GM19238 (cell line): ENCODE results near the gene TNFRSF19.
"Not testable (repeated sequence)": the region's sequence is repeated elsewhere in the genome, so short reads cannot be mapped to it uniquely, and the experiment has no call there.

Source experiments
- DNase-seq: peaks from one replicate; pipeline ENCODE4 v3.0.0; 2011; ENCODE audit warnings: low spot score; ENCODE audit not compliant: insufficient read length

The TNFRSF19 gene, protein sequence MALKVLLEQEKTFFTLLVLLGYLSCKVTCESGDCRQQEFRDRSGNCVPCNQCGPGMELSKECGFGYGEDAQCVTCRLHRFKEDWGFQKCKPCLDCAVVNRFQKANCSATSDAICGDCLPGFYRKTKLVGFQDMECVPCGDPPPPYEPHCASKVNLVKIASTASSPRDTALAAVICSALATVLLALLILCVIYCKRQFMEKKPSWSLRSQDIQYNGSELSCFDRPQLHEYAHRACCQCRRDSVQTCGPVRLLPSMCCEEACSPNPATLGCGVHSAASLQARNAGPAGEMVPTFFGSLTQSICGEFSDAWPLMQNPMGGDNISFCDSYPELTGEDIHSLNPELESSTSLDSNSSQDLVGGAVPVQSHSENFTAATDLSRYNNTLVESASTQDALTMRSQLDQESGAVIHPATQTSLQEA

DNA sequence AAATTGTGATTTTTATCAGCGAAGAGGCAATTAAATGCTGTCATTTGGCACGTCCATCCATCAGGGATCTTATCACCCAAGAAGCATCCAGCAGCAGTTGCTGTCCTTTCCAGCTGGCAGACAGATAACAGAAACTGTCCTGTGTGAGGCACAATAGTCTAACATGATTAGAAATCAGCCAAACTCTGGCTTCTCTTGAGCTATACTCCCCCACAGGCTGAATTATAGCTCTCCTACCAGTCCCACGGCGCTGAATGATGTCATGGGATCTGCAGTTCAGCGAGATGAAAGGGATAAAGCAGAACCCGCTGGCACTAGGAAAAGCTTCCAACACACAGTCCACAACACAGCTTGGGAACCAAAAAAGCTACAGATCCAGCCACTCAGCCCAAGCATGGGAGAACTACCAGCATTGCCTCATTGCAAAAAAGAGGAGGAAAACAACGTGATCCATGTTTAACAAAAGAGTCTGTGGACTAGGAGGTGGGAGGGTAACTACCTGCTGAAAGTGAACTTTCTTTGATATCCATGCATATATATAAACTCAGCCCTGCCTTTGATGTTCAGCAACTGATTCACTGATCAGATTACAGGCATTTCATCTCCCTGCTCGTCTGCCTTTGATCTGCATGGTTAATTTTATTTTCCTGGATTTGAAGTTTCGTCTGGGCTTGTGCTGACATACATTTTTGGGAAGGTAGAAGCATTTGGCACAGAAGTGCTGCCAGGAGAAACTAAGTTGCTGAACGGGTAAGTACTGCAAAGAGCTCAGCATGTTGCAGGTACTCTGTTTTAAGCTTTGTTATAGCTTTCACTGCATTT lies at the start of gene TNFRSF19:
TNFRSF19 (plus strand) TSS at position 314 of the 822 bp plus-strand sequence. CDS start 19,772 bp downstream, outside the sequence.
- DNase-seq, result no peak

DNA sequence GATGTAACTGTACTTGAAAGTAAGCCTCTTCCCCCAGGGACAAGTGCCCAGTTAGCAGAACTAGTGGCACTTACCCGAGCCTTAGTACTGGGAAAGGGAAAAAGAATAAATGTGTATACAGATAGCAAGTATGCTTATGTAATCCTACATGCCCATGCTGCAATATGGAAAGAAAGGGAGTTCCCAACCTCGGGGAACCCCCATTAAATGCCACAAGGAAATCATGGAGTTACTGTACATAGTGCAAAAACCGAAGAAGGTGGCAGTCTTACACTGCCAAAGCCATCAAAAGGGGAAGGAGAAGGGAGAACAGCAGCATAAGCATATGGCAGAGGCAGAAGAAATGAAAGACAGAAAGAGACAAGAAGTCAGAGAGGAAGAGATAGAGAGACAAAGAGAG lies 40.3 kb upstream of the TNFRSF19 start:
- DNase-seq, result not testable (repeated sequence)

DNA sequence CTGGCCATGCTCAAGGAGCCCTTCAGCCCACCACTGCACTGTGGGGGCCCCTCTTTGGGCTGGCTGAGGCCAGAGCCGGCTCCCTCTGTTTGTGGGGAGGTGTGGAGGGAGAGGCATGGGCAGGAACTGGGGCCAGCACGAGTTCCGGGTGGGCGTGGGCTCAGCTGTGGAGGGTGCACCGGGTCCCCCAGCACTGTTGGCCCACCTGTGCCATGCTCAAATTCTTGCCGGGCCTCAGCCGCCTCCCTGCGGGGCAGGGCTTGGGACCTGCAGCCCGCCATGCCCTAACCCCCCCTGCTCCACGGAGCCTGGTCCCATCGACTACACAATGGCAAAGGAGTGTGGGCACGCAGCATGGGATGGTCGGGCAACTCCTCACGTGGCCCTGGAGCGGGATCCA lies 38.8 kb upstream of the TNFRSF19 start:
- no peak for DNase-seq

DNA sequence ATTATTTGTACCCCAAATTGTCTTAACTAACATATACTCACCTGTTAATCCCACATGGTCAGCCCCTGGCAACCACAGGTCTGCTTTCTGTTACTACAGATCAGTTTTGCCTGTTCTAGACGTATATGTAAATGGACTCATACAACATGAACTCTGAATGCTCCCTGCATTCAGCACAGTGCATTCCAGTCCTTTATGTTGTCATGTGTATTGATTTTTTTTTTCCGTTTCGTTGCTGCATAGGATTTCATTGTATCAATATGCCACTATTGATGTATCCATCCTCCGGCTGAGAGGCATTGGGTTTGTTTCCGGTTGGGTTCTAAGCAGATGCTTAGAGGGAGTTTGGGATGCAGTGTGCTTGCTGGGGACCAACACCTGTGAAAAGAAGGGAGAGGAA lies 36.1 kb upstream of the TNFRSF19 start:
- no peak for DNase-seq

DNA sequence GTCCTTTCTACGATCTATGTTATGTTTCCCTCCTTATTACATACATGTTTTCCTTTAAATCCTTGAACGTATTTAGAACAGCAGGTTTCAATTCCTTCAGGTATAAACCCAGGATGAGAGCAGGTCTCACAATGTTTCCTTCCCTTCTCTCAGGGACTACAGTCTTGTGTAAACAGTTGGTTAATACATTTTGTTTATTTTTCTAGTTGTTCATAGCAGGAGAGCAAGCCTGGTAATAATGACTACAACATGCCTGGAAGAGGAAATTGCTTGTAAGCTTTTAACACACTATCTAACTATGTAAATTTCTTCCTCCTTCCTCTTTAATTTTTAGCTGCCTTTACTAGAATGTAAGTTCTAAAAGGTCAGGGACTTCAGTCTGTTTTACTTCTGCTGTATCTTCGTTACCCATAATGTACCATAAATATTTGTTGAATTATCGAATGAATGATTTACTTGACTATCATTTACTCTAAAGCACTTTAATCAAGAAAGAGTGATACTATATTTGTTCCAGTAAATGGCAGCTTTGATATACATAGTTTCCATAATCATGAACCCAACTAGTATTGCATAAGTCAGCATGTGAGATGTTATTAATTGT lies 28.9 kb upstream of the TNFRSF19 start:
- no peak for DNase-seq

DNA sequence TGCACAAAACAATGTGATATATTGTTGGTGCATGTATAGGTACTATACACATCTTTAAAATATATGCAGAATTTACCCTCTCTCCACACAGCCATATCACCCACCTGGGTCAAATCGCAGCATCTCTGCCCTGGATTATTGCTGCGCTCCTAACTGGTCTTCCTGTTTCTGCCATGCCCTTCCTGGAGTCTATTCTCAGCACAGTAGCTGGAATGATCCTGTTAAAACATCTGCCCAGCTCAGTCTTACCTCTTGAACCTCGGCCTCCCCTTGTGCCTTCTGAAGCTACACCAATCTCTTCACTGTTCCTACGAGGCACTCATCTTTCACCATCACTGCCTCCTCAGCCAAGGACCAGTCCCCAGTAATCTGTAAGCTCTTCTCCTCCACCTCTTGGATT lies 25.5 kb upstream of the TNFRSF19 start:
- no peak for DNase-seq

DNA sequence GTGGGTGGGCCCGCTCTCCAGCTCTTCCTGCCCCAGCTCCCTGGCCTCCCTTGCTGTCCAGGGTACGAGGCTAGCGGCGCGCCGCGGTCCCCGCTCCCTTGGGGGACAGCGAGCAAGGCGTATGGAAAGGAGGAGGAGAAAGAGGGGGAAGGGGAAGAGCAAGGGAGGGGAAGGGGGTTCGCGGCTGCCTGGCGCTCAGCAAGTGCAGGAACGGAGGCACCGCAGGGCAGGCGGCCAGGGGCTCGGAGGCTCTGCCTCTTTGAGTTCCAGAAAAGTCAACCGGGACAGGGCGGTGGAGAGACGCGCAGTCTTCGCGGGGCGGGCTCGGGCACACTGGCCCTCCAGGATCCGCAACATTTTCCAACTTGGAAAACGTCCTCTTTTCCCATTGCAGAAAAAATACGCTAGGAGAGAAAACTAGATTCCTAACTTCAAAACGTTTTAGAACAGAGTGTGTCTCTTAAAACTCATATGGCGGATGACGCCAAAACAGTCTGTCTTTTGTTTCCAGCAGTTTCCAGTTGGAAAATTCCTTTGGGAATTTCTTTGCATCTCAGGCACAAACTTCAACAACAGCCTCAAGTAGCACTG lies 23.1 kb upstream of the TNFRSF19 start:
- no peak for DNase-seq

DNA sequence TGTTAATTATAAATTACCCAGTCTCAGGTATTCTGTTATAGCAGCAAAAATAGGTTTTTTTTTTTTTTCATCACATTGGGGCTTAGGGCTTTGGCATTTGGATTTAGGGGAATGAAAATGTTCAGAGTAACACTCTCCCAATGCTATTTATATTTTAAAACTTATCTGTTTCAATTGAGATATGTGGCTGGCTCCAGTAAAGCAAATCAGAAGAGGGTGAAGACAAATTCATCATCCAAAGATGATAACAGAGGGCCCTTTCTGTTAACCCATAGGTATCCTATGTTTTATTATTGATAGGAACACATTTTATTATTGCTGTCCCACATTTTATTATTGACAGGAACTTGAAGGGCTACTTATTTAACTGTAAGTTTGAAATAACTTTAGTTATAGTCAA lies 20.5 kb upstream of the TNFRSF19 start:
- no peak for DNase-seq

DNA sequence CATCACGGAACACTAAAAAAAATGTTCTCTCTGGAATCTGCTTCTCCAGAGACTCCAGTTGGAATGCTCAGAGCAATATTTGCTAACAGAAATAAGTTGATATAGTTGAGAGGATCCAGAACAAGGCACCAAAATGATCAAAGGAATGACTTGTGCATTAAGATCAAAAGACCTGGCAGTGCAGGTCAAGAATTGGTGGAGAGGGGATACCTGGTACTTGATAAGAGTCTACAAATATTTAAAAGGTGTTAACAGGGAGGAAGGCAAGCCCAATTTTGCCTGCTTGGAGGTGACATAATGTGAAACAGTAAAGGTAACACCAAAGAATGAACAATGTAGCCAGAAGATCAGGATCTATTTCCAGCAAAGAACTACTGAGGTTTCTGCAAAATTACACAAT lies 20.0 kb upstream of the TNFRSF19 start:
- DNase-seq, result no peak

DNA sequence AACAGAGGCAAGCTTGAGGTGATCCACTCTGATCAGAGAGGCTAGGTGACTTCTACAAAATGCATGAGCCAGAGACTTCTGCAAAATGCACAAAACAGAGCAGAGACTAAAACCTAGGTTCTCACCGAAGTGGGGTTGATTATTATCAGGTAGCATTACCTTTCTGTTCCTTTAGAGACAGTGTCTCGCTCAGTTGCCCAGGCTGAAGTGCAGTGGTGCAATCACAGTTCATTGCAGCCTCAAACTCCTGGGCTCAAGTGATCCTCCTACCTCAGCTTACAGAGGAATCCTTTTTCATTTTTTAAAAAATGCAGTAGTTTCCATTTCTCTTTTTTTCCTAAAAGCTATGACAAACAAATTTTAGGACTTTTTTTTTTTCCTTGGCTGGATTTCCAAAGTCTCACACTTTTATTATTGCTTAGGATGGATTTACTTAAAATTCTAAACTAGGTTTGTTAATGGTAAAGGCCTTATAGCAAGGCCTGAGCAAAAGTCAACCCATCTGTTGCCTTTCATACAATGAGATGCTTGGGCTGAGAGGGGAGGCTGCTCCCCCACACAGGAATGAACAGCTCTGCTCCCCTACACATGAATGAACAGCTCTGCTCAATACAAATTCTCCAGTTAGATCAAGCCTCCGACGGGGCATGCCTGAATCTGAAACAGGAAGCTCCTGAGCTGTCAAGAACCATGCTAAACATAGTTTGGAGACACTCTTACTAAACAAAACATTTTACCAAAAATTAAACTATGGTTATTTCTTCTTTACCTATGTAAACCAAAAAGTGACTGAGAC lies 18.8 kb upstream of the TNFRSF19 start:
- DNase-seq, result no peak

DNA sequence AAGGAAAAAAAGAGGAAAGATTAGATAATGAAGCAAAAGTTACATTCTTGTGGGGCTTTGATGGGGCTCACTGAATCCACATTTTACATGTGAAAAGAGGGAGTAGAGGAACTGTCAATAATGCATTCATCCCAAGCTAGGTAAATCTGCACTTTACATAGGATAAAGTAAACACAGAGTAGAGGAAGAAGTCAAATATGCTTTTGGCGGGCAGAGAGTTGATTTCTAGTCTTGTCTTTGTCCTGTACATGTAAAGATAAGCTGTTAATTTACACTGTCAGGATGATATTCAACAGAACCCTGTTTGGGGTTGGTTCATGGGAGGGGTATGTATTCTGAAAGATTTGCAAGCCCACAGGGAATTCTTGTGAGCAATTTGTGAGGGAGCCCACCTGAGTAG lies 18.0 kb upstream of the TNFRSF19 start:
- DNase-seq, result no peak

DNA sequence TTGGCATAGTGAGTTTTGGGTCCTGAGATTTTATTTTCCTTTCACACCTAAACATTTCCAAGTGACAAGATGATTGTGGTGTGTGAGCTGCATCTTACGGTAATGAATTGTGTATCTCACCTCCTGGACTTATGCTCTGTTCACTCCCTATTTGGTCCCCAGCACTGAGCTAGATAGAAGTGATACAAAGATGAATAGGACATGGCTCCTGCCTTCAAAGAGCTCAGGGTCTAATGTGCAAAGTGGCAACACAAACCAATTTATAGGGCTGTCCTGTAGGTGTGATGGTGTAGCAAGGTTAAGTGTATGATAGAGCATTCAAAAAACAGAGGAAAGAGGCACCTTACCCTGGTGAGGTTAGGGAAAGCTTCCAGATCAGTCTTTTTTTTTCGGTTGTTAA lies 17.6 kb upstream of the TNFRSF19 start:
- DNase-seq, result no peak

DNA sequence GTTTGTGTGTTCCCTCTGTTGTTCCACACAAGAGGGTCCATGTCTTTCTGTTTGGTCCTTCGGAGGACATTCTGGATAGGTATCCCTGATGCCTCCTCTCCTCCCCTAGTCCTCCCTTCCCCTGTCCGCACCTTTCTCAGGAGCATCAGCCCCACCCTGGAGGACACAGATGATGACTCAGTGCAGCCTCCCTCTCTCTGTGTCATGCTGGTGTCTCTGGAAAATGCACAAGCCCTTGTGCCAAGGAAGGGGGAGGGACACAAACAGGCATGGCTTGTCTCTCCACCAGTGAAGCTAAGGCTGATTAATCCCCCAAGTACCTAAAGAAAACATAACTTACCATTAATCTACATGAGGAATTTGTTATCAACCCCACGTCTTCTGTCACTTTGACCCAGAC lies 16.2 kb upstream of the TNFRSF19 start:
- DNase-seq, result no peak

DNA sequence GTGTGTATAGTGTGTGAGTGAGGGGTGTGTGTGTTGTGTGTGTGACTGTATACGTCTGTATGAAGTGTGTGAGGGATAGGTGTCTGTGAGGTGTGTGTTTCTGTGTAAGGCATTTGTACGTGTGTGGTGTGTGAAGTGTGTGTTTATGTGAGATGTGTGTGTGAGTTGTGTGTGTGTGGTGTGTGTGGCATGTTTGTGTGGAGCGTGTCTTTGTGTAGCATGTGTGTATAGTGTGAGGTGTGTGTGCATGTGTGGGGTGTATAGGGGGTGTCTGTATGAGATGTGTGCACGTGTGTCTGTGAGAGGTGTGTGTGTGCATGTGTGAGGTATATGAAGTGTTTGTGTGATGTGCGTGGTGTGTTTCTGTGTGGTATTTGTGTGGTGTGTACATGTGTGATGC lies 13.2 kb upstream of the TNFRSF19 start:
- DNase-seq, result no peak

DNA sequence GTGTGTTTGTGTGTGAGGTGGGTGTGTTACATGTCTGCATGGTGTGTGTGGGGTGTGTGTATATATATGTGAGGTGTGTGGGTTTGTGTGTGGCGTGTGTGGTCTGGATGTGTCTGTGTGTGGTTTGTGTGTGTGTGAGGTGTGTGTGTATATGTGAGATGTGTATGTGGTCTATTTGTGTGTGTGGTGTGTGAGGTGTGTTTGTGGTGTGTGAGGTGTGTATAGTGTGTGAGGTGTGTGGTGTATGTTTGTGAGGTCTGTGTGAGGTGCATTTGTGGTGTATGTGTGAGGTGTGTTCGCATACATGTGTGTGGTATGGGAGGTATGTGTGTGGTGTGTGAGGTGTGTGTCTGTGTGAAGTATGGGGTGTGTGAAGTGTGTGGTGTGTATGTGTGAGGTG lies 12.5 kb upstream of the TNFRSF19 start:
- no peak for DNase-seq

DNA sequence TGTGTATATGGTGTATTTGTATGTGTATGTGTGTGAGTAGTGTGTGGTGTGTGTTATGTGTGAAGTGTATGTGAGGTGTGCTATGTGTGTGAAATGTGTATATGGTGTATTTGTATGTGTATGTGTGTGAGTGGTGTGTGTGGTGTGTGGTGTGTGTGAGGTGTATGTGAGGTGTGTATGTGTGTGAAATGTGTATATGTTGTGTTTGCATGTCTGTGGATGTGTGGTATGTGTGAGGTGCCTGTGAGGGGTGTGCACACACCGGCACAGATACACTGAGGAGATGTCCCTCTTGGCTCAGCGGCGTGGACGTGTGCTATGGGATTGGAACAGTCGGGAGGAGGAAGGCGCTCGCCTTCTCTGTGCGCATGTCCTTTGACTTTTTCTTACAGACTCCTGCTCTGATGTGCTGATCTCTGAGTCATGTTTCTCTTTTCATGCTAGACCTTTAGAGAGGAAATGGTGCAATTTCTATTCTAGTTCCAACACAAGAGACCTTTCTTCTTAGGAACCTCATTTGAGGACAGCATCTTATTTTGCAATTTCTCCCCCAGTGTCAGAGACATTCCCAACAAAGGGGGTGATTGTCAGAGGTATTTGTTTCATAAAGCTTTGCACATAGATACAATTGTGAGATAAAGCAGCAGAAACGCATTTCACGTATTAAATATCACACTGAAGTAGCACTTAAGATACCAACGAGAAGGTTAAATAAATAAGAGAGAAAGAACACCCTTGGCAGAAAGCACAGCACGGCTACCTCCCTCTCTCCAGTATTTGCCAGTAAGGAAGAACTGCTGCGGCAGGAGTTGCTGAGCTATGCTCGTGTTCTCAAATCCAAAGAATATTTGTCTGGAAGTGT lies 11.3 kb upstream of the TNFRSF19 start:
- DNase-seq, result no peak

DNA sequence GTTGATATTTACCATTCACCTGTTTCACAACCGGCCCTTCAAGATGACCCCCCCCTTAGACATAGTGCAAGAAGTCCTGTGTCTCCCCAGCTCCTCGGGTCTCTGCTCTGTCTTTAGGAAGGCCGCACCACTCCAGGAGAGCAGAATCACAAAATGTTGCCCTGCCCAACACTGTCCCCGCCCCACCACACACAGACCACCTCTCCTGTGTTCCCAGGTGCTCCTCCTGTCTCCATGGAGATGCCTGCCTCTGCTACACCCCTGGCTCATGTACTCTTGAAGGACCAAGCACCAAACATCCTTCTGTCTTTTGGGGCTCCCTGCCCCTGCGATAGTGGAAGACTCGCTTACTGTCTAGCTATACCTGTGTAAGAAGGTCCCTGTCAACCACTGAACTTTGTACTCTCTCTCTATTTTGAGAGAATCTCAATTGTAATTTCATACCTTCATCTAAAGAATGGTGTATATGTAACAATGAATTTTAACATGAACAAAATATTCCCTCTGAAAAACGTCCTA lies 9.6 kb upstream of the TNFRSF19 start:
- DNase-seq, result no peak

DNA sequence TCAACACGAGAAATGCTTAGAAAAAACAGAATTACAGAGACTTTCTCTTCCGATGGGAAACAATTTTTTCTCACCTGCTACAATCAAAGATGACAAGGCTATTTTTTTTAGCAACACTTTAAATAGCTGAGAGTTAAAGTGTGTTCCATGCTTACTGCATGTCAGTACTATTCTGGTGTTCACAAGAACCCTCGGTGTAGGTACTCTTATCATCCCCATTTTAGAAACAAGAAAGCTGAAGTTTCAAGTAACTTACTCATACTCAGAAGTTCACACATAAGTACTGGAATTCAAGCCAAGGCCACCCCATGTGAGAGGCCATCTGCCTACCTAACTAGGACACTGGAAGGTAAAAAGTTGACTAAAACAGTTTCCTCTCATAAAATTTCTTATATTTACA lies 9.0 kb upstream of the TNFRSF19 start:
- DNase-seq, result no peak

DNA sequence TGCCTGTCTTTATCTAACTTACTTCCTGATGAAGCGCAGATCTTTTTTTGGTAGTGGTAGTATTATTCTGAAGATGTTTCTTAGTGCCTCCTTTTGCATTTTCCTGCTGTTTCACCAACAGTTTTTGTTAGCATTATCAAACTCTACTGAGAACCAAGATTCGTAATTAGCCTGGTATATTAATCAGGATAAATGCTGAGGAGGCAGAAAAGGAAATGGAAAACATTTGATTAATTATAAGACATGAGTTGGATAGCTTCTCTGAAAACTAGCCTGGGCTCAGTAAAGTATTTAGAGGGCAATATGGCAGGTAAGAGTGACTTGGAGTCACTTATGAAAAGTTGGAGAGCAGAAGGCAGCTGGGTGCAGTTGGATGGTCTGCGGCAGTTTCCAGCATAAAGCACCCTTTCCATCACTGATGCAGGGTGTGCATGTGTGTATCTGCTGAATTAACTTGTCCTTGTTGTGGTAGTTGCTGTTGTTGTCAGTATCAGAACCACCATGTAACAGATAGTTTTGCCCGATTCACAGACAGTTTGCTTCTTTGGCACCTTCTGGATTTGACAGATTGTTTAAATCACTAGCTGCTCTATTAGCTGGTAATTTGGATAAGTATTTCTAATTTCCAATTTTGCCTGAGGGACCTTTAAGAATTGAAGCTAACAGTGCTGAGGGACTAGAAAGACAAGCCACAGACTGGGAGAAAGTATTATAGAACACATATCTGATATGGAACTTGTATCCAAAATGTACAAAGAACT lies 6.9 kb upstream of the TNFRSF19 start:
- DNase-seq, result no peak
